Measurements from ENCODE around the gene TUBG1. TPM values are rescaled to one million over a fixed set of nuclear protein-coding genes. Genes with fewer than 3 reads are reported as not detected.
A peak's percentile ranks its signal among the peaks of the same experiment; 100 is the strongest.

Gene TUBG1
- total RNA-seq, 2 donors from 2014 or later, result 17.4 to 23.1 TPM

- intact Hi-C loops (cut with DNase I), result no loop called here
Measured at GRCh38 chr17:42563143-42563509, 46.4 kb upstream of the TUBG1 start.

GRCh38 chr17:42563543-42563942 is 45.9 kb upstream of the TUBG1 start:
- WGBS, 2 donors, result 0 to 10% methylated on average over 1 of the region's 1 CpG
- TF ChIP-seq POLR2A (IDR thresholded peaks at IDR 0.05), result no peak
- TF ChIP-seq, protein P1, sequence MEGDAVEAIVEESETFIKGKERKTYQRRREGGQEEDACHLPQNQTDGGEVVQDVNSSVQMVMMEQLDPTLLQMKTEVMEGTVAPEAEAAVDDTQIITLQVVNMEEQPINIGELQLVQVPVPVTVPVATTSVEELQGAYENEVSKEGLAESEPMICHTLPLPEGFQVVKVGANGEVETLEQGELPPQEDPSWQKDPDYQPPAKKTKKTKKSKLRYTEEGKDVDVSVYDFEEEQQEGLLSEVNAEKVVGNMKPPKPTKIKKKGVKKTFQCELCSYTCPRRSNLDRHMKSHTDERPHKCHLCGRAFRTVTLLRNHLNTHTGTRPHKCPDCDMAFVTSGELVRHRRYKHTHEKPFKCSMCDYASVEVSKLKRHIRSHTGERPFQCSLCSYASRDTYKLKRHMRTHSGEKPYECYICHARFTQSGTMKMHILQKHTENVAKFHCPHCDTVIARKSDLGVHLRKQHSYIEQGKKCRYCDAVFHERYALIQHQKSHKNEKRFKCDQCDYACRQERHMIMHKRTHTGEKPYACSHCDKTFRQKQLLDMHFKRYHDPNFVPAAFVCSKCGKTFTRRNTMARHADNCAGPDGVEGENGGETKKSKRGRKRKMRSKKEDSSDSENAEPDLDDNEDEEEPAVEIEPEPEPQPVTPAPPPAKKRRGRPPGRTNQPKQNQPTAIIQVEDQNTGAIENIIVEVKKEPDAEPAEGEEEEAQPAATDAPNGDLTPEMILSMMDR (IDR thresholded peaks at IDR 0.05), result peak in 3 of 7 experiments; percentile 3 to 31 (median 25)
- H3K4me3 ChIP-seq, result no peak overlapping the region
- H3K36me3 ChIP-seq (replicated peaks in 1 of 2; ENCODE audit: insufficient read depth in 1 of 2, low read depth in 2 of 2), result peaks cover 0 to 15% of the 10 kb centered on the region in 2 donors
- H3K27me3 ChIP-seq, result no peaks in the 10 kb centered on the region
- DNase-seq (peak; percentile 65 to 82 (median 78)), ATAC-seq (no peak)
- intact Hi-C loops (cut with DNase I), result no loop called here
- H3K4me1 ChIP-seq, result peaks cover 55% of the 10 kb centered on the region
- no peaks in the 10 kb centered on the region for H3K9me3 ChIP-seq
- H3K27ac ChIP-seq, result peak overlapping the region; percentile 72 to 93 (median 88)

More at GRCh38 chr17:42563143-42563509, 46.4 kb upstream of the TUBG1 start:
- ATAC-seq (no peak), DNase-seq (no peak)
- Histone ChIP-seq H3K4me1 (peaks cover 51% of the 10 kb centered on the region), H3K36me3 (replicated peaks in 1 of 2; ENCODE audit: insufficient read depth in 1 of 2, low read depth in 2 of 2) (peaks cover 0 to 15% of the 10 kb centered on the region in 2 donors), H3K9me3 (no peaks in the 10 kb centered on the region), H3K27me3 (no peaks in the 10 kb centered on the region), H3K27ac (peak overlapping the region; percentile 72 to 93 (median 88)), H3K4me3 (peak overlapping the region; percentile 72 to 90)
- 24% methylated on average over 9 to 14 of the region's 14 CpGs for WGBS, 2 donors
- TF ChIP-seq POLR2A (IDR thresholded peaks at IDR 0.05), result peak in 2 of 3 donors; percentile 19 to 41
- TF ChIP-seq, protein P1 (IDR thresholded peaks at IDR 0.05), result peak in 1 of 7 experiments; percentile 3

- DNase-seq (no peak), ATAC-seq (no peak)
- peaks cover 0 to 15% of the 10 kb centered on the region in 2 donors for H3K36me3 ChIP-seq (replicated peaks in 1 of 2; ENCODE audit: insufficient read depth in 1 of 2, low read depth in 2 of 2)
- no peak overlapping the region for H3K4me3 ChIP-seq
- 70 to 79% methylated on average over 9 of the region's 9 CpGs for WGBS, 2 donors
- intact Hi-C loops (cut with DNase I), result no loop called here
- peaks cover 60% of the 10 kb centered on the region for H3K4me1 ChIP-seq
- peak overlapping the region in 3 of 4 donors; percentile 85 to 93 (median 90) for H3K27ac ChIP-seq
- H3K9me3 ChIP-seq, result no peaks in the 10 kb centered on the region
- TF ChIP-seq, protein P1 (IDR thresholded peaks at IDR 0.05), result no peak
- no peak for TF ChIP-seq POLR2A (IDR thresholded peaks at IDR 0.05)
- no peaks in the 10 kb centered on the region for H3K27me3 ChIP-seq
Measured at GRCh38 chr17:42563950-42564349, 45.5 kb upstream of the TUBG1 start.

GRCh38 chr17:42564815-42565522 is 44.5 kb upstream of the TUBG1 start:
- intact Hi-C loops (cut with DNase I), result no loop called here
- DNase-seq (no peak), ATAC-seq (no peak)
- Histone ChIP-seq H3K36me3 (replicated peaks in 1 of 2; ENCODE audit: insufficient read depth in 1 of 2, low read depth in 2 of 2) (peaks cover 5 to 26% of the 10 kb centered on the region in 2 donors), H3K4me3 (no peak overlapping the region), H3K9me3 (no peaks in the 10 kb centered on the region), H3K27ac (peak overlapping the region in 3 of 4 donors; percentile 85 to 93 (median 90)), H3K27me3 (no peaks in the 10 kb centered on the region), H3K4me1 (peaks cover 63% of the 10 kb centered on the region)
- TF ChIP-seq, protein P1 (IDR thresholded peaks at IDR 0.05), result no peak
- TF ChIP-seq POLR2A (IDR thresholded peaks at IDR 0.05), result no peak
- 86% methylated on average over 15 of the region's 15 CpGs for WGBS, 2 donors

Measured in body of pancreas (tissue), 4 donors.